Pons (tissue), 1 donor: ENCODE data around the gene CCDC85A.

Experiments used
- DNase-seq: peaks from one replicate; pipeline ENCODE4 v3.0.0-alpha.2; 2016; ENCODE audit warnings: low spot score

Gene CCDC85A

GRCh38 chr2:56192664-56193305 lies 9.0 kb downstream of the CCDC85A start:
- DNase-seq: no peak

- DNase-seq: no peak
Measured at GRCh38 chr2:56195563-56195962, 11.8 kb downstream of the CCDC85A start.

GRCh38 chr2:56197816-56198215 lies 14.0 kb downstream of the CCDC85A start:
- no peak for DNase-seq

- no peak for DNase-seq
Measured at GRCh38 chr2:56198936-56199335, 15.1 kb downstream of the CCDC85A start.

- DNase-seq: no peak
Measured at GRCh38 chr2:56199492-56199891, 15.7 kb downstream of the CCDC85A start.

GRCh38 chr2:56202381-56203121 lies 18.8 kb downstream of the CCDC85A start:
- no peak for DNase-seq

- no peak for DNase-seq
Measured at GRCh38 chr2:56204556-56204955, 20.8 kb downstream of the CCDC85A start.

- no peak for DNase-seq
Measured at GRCh38 chr2:56206250-56206649, 22.5 kb downstream of the CCDC85A start.

GRCh38 chr2:56207760-56208159 lies 24.0 kb downstream of the CCDC85A start:
- DNase-seq: no peak

- DNase-seq: no peak
Measured at GRCh38 chr2:56208380-56208779, 24.6 kb downstream of the CCDC85A start.

GRCh38 chr2:56209701-56210100 lies 25.9 kb downstream of the CCDC85A start:
- DNase-seq: no peak

GRCh38 chr2:56210291-56210690 lies 26.5 kb downstream of the CCDC85A start:
- DNase-seq: no peak

- no peak for DNase-seq
Measured at GRCh38 chr2:56211048-56211447, 27.3 kb downstream of the CCDC85A start.

- no peak for DNase-seq
Measured at GRCh38 chr2:56215911-56216310, 32.1 kb downstream of the CCDC85A start.

GRCh38 chr2:56217106-56217505 lies 33.3 kb downstream of the CCDC85A start:
- no peak for DNase-seq

GRCh38 chr2:56222481-56222880 lies 38.7 kb downstream of the CCDC85A start:
- DNase-seq: no peak

GRCh38 chr2:56224316-56224715 lies 40.5 kb downstream of the CCDC85A start:
- no peak for DNase-seq

GRCh38 chr2:56227811-56228210 lies 44.0 kb downstream of the CCDC85A start:
- DNase-seq: no peak

- DNase-seq: no peak
Measured at GRCh38 chr2:56229397-56230060, 45.7 kb downstream of the CCDC85A start.

- DNase-seq: no peak
Measured at GRCh38 chr2:56230156-56230555, 46.4 kb downstream of the CCDC85A start.

- no peak for DNase-seq
Measured at GRCh38 chr2:56231361-56231760, 47.6 kb downstream of the CCDC85A start.

GRCh38 chr2:56232912-56233311 lies 49.1 kb downstream of the CCDC85A start:
- DNase-seq: no peak

- DNase-seq: no peak
Measured at GRCh38 chr2:56234241-56234640, 50.5 kb downstream of the CCDC85A start.
